BLaER1 treated with 17β-estradiol and CSF1 and Interleukin-3, amounts not matched to agents 10 nM and 100 nM (cell line): Measurements from ENCODE around the gene SNPH.
"Not testable (repeated sequence)": the region's sequence is repeated elsewhere in the genome, so short reads cannot be mapped to it uniquely, and the experiment has no call there.

Source experiments
- H3K27ac ChIP-seq, 11 experiments: shearing (Covaris generic); formaldehyde crosslinking; 2 replicates each; pipeline ENCODE4 v1.8.1; 2022
- H3K27me3 ChIP-seq, 11 experiments: shearing (Covaris generic); formaldehyde crosslinking; 2 replicates each; pipeline ENCODE4 v1.8.1; 2022
- H3K36me3 ChIP-seq, 11 experiments: shearing (Covaris generic); formaldehyde crosslinking; 2 replicates each; pipeline ENCODE4 v1.8.1; 2022
- H3K4me1 ChIP-seq, 10 experiments: shearing (Covaris generic); formaldehyde crosslinking; 2 replicates each; pipeline ENCODE4 v1.8.1; 2022
- H3K4me2 ChIP-seq, 11 experiments: shearing (Covaris generic); formaldehyde crosslinking; 2 replicates each; pipeline ENCODE4 v1.8.1; 2022
- H3K4me3 ChIP-seq, 10 experiments: shearing (Covaris generic); formaldehyde crosslinking; 2 replicates each; pipeline ENCODE4 v1.8.1; 2022
- H3K9ac ChIP-seq, 11 experiments: shearing (Covaris generic); formaldehyde crosslinking; 2 replicates each; pipeline ENCODE4 v1.8.1; 2022
- H3K9me3 ChIP-seq, 11 experiments: shearing (Covaris generic); formaldehyde crosslinking; replicated peaks in 1 of 11; 2 replicates each; pipeline ENCODE4 v1.8.1; 2022
- H4K20me1 ChIP-seq, 11 experiments: shearing (Covaris generic); formaldehyde crosslinking; 2 replicates each; pipeline ENCODE4 v1.8.1; 2022
- Cebpa-rat ChIP-seq, 11 experiments: shearing (Covaris generic); IDR thresholded peaks; 2 replicates each; pipeline ENCODE4 v1.8.1; 2022

SNPH gene

DNA sequence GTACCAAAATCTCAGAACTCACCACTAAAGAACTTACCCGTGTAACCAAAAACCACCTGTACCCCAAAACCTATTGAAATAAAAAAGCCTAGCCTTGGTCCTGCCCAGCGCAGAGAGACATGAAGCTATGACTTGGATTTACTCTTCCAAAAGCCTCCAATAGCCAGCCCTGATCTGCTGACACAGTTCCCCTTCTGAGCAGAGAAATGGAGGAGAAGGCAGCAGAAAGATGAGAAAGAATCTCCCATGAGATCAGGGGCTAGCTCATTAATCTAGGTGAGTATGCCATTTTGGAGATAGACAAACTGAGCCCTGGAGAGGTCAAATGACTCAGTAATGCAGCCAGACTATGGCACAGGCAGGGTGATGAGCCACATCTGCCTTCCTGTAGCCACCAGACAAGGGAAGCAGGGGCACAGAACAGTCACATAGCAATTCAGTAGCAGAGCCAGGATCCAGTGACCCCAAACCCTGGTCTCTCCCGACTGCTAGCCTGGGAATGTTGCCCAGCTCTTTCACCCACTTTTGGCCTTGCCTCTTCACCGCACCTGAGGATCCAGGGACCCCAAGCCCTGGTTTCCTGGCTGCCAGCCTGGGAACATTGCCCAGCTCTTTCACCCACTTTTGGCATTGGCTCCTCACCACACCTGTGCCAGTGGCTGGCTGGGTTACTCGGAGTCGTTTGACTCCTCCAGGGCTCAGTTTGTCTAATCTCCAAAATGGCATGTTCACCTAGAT is 70.0 kb downstream of the SNPH start:
- H3K27me3 ChIP-seq: no peaks in the 10 kb centered on the region
- no peak overlapping the region for H3K4me3 ChIP-seq
- H3K9me3 ChIP-seq: no peaks in the 10 kb centered on the region
- H3K4me2 ChIP-seq: no peak overlapping the region
- H3K27ac ChIP-seq: no peak overlapping the region
- H4K20me1 ChIP-seq: peaks cover 7 to 71% (median 41%) of the 10 kb centered on the region in 11 experiments; a peak in 19 of 22 replicates
- no peak overlapping the region for H3K9ac ChIP-seq
- no peak for TF ChIP-seq Cebpa-rat (IDR thresholded peaks at IDR 0.05)
- H3K36me3 ChIP-seq: peaks cover 29 to 67% (median 48%) of the 10 kb centered on the region in 11 experiments; a peak in 21 of 22 replicates
- peaks cover 8 to 21% (median 13%) of the 10 kb centered on the region in 10 experiments; a peak in 18 of 20 replicates for H3K4me1 ChIP-seq

DNA sequence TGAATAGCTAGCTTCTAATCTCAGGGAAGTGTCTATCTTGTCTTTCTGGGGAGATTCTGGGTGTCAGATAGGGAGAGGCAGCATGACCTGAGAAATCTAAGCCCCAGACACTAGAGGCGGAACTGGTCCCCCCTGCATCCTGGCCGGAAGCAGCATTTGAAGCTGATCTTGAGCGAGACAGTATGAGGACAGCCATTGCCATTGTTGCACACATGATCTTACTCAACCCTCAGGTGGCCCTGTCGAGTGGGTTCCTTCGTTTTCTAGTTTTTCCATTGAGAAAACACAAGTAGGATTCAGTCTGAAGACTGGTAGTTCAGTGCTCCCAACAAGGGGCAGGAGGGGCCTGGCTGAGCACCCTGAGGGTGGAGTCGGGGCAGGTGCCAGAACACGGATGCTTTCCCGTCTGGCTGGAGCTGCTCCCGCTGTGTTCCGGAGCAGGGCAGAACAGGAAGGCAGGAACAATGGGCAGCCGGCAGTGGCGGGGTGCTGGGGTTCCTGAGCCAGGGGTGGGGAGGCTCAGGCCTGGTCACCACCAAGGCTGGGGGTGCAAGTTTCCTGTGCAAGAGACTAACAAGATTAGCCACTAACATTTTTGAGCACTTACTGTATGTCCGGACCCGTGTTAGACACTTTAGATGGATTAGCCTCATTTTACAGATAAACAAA is 70.7 kb downstream of the SNPH start:
- TF ChIP-seq Cebpa-rat (IDR thresholded peaks at IDR 0.05): no peak
- Histone ChIP-seq H3K4me1 (peaks cover 8 to 21% (median 13%) of the 10 kb centered on the region in 10 experiments; a peak in 18 of 20 replicates), H4K20me1 (peaks cover 10 to 64% (median 47%) of the 10 kb centered on the region in 11 experiments; a peak in 19 of 22 replicates), H3K9ac (no peak overlapping the region), H3K4me3 (no peak overlapping the region), H3K27me3 (no peaks in the 10 kb centered on the region), H3K9me3 (no peaks in the 10 kb centered on the region), H3K36me3 (peaks cover 22 to 67% (median 42%) of the 10 kb centered on the region in 11 experiments; a peak in 21 of 22 replicates), H3K4me2 (no peak overlapping the region), H3K27ac (no peak overlapping the region)

DNA sequence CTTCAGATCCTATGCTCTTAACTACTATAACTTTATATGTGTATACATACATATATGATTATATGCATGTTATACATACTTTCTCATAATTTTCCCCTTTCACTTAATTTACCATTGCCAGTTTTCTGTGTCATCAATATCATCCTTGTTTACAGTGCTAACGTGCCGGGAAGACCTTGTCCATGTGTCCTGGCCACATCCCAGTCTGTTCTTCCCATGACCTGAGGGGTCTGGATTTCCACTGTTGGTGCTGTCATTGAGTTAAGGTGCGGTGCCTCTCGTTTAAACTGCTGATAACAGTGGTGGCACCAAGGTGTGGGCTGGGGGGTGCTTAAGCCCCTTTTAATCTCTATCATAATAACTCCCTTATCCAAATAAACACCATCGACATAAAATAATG is 71.3 kb downstream of the SNPH start:
- Histone ChIP-seq H4K20me1 (peaks cover 10 to 58% (median 44%) of the 10 kb centered on the region in 11 experiments; a peak in 18 of 22 replicates), H3K27ac (no peak overlapping the region), H3K4me3 (no peak overlapping the region), H3K9ac (no peak overlapping the region), H3K27me3 (no peaks in the 10 kb centered on the region), H3K36me3 (peaks cover 17 to 62% (median 36%) of the 10 kb centered on the region in 11 experiments; a peak in 21 of 22 replicates), H3K4me1 (peaks cover 8 to 20% (median 13%) of the 10 kb centered on the region in 10 experiments; a peak in 18 of 20 replicates), H3K4me2 (no peak overlapping the region), H3K9me3 (no peaks in the 10 kb centered on the region)
- TF ChIP-seq Cebpa-rat (IDR thresholded peaks at IDR 0.05): no peak

DNA sequence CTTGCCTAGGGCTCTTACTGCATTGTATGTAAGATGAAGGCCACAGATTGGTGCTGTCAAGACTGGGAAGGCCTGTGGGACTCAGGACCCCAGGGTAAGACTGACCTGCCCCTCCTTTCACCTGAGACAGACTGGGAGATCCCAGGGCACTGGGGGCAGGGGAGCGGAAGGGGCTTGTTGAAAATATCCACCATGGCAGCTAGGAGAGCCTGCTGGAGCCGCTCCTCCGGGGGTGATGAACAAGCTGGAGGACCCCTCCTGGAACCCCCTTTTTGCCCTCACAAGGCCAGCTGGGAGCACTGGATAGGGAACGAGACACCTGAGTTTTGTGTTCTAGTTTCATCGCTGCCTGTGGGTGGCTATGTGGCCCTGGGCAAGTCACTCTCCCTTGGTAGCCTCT is 72.0 kb downstream of the SNPH start:
- H3K4me3 ChIP-seq: no peak overlapping the region

DNA sequence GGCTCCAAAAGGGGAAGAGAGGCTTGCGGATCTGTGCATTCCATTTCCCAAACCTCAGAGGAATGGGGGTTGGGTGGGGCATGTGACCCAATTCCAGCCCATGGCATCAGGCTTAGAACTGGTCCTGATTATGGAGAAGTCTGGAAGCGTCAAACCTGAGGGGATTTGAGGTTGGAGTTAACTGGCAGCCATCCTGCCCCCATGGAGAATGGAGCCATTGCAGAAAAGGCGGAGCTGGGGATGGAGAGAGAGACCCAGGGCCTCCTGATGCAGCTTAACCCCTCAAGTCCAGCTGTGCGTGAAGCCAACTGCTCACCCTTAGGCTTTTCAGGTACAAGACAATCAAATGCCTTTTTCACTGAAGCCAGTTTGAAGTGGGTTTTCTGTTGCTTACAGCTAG is 72.7 kb downstream of the SNPH start:
- H3K36me3 ChIP-seq: peaks cover 3 to 50% (median 23%) of the 10 kb centered on the region in 11 experiments; a peak in 18 of 22 replicates
- no peak overlapping the region for H3K27ac ChIP-seq
- H3K4me1 ChIP-seq: peaks cover 0 to 14% (median 12%) of the 10 kb centered on the region in 10 experiments; a peak in 15 of 20 replicates
- no peaks in the 10 kb centered on the region for H3K9me3 ChIP-seq
- H3K27me3 ChIP-seq: no peaks in the 10 kb centered on the region
- no peak for TF ChIP-seq Cebpa-rat (IDR thresholded peaks at IDR 0.05)
- H4K20me1 ChIP-seq: peaks cover 7 to 45% (median 30%) of the 10 kb centered on the region in 11 experiments; a peak in 16 of 22 replicates
- no peak overlapping the region for H3K4me2 ChIP-seq
- no peak overlapping the region for H3K9ac ChIP-seq
- H3K4me3 ChIP-seq: no peak overlapping the region

More for the DNA sequence above, 72.0 kb downstream of the SNPH start:
- Histone ChIP-seq H3K4me2 (no peak overlapping the region), H3K27ac (no peak overlapping the region), H3K4me1 (peaks cover 2 to 14% (median 13%) of the 10 kb centered on the region in 10 experiments; a peak in 18 of 20 replicates), H4K20me1 (peaks cover 9 to 52% (median 37%) of the 10 kb centered on the region in 11 experiments; a peak in 18 of 22 replicates), H3K36me3 (peaks cover 10 to 55% (median 30%) of the 10 kb centered on the region in 11 experiments; a peak in 21 of 22 replicates), H3K27me3 (no peaks in the 10 kb centered on the region), H3K9me3 (no peaks in the 10 kb centered on the region), H3K9ac (no peak overlapping the region)
- no peak for TF ChIP-seq Cebpa-rat (IDR thresholded peaks at IDR 0.05)

DNA sequence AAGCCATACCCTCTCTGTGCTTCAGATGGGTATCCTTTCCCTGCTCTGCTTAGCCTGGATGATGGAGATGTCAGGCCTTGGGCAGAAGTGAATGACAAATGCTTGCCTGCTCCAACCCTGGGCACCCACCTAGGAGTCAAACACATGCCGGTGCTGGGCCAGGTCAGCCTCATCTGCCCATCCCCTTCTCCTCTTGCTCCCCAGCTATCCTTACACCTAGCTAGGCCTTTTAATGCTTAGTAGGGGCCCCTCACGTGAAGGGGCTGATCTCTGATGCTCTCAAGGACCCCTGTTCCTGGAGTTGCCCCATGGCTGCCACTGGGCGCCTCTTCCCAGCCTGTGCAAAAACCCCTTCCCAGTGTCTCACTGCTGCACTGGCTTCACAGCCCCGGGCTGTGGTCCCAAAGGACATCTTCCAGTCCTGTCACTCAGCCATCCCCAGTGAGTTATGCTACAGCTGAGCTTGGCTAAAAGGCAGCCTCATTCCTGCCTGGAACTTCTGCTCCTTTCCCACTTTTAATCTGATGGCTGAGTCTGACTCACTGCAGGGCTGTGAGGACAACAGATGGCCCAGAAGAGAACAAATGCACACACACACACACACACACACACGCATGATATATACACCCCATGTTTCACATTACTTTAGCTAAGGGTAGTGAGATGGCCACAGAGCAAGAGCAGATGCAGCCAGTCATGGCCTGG is 75.6 kb downstream of the SNPH start:
- TF ChIP-seq Cebpa-rat (IDR thresholded peaks at IDR 0.05): no peak
- no peak overlapping the region for H3K4me3 ChIP-seq
- peaks cover 2 to 5% (median 3%) of the 10 kb centered on the region in 11 experiments; a peak in 13 of 22 replicates for H3K9me3 ChIP-seq
- H3K27ac ChIP-seq: no peak overlapping the region
- H3K4me2 ChIP-seq: no peak overlapping the region
- peaks cover 0 to 6% (median 2%) of the 10 kb centered on the region in 10 experiments; a peak in 4 of 20 replicates for H3K4me1 ChIP-seq
- no peaks in the 10 kb centered on the region for H3K27me3 ChIP-seq
- peaks cover 4 to 50% (median 17%) of the 10 kb centered on the region in 11 experiments; a peak in 13 of 22 replicates for H3K36me3 ChIP-seq
- H3K9ac ChIP-seq: no peak overlapping the region
- H4K20me1 ChIP-seq: peaks cover 0 to 41% (median 17%) of the 10 kb centered on the region in 11 experiments; a peak in 14 of 22 replicates

DNA sequence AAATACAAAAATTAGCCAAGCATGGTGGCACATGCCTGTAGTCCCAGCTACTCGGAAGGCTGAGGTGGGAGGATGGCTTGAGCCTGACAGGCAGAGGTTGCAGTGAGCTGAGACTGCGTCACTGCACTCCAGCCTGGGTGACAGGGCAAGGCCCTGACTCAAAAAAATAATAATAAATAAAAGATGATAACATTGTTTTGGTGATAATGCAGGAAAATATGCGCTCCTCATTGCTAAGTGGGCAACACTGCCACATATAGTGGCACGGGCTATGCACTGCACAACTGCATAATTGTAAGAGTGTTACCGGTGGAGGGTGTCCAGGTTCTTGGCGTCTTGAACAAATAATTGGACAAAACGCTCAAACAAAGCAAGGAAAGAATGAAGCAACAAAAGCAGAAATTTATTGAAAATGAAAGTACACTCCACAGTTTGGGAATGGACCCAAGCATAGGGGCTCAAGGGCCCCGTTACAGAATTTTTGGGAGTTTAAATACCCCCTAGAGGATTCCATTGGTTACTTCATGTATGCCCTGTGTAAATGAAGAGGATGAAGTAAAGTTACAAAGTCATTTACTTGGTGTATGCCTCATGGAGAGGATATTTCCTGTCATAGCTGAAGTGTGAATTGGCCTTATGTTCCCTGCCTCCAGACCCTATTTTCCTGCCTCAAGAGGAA is 77.5 kb downstream of the SNPH start:
- not testable (repeated sequence) for H3K27ac ChIP-seq, H3K27me3 ChIP-seq, H3K4me2 ChIP-seq, H3K9ac ChIP-seq, H3K4me1 ChIP-seq, H3K4me3 ChIP-seq
- Histone ChIP-seq H4K20me1 (peaks cover 0 to 29% (median 5%) of the 10 kb centered on the region in 11 experiments; a peak in 10 of 22 replicates), H3K36me3 (peaks cover 7 to 49% (median 22%) of the 10 kb centered on the region in 11 experiments; a peak in 17 of 22 replicates), H3K9me3 (peaks cover 20 to 23% (median 22%) of the 10 kb centered on the region in 11 experiments)

DNA sequence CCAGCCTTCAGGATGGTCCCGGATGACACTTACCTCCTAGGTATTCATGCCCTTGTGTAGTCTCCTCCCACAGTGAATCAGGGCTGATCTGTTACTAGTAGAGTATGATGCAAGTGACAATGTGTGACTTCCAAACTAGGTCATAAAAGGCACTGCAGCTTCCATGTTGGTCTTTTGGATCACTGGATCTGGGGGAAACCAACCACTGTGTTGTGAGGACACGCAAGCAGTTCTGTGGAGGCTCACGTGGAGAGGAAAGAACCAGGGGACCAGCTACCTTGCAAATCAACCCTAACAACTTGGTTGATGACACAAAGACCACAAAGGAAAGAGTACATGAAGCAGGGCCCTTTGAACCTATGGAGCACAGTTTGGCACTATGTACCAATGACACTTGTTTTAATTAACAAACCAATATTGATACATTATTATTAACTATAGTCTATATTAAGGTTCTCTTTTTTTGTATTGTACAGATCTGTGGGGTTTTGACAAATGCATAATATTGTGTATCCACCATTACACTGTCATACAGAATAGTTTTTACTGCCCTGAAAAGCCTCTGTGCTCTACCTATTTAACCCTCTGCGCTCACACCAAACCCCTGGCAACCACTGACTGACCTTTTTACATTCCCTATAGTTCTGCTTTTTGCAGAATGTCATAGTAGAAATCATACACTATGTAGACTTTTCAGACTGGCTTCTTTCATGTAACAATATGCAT is 79.1 kb downstream of the SNPH start:
- no peak overlapping the region for H3K4me2 ChIP-seq
- no peak overlapping the region for H3K27ac ChIP-seq
- TF ChIP-seq Cebpa-rat (IDR thresholded peaks at IDR 0.05): no peak
- peaks cover 36 to 39% (median 38%) of the 10 kb centered on the region in 11 experiments for H3K9me3 ChIP-seq
- no peak overlapping the region for H3K9ac ChIP-seq
- peaks cover 0 to 25% (median 4%) of the 10 kb centered on the region in 11 experiments; a peak in 8 of 22 replicates for H4K20me1 ChIP-seq
- no peaks in the 10 kb centered on the region for H3K27me3 ChIP-seq
- H3K4me3 ChIP-seq: no peak overlapping the region
- peaks cover 7 to 56% (median 33%) of the 10 kb centered on the region in 11 experiments; a peak in 21 of 22 replicates for H3K36me3 ChIP-seq
- H3K4me1 ChIP-seq: peaks cover 0 to 6% (median 2%) of the 10 kb centered on the region in 10 experiments; a peak in 4 of 20 replicates
